Neuron (in vitro differentiated cells): ENCODE results near the gene PTPN13.

Source experiments
- H2AFZ ChIP-seq: one replicate; pipeline ENCODE4 v1.6.1; 2013; ENCODE audit warnings: low read depth, mild to moderate bottlenecking, inconsistent platforms, low read length, moderate library complexity
- H3K27me3 ChIP-seq: one replicate; pipeline ENCODE4 v1.6.1; 2013; ENCODE audit warnings: low read length; ENCODE audit not compliant: insufficient read depth
- H3K36me3 ChIP-seq: one replicate; pipeline ENCODE4 v1.6.1; 2013; ENCODE audit warnings: low read length; ENCODE audit not compliant: insufficient read depth
- H3K4me1 ChIP-seq: one replicate; pipeline ENCODE4 v1.6.1; 2013; ENCODE audit warnings: low read length; ENCODE audit not compliant: insufficient read depth
- H3K4me3 ChIP-seq: 2 replicates; pipeline ENCODE4 v1.5.1; 2013; ENCODE audit warnings: mild to moderate bottlenecking, low read length, moderate library complexity
- H3K9me3 ChIP-seq: one replicate; pipeline ENCODE4 v1.6.1; 2013; ENCODE audit warnings: low read length

PTPN13 gene

DNA sequence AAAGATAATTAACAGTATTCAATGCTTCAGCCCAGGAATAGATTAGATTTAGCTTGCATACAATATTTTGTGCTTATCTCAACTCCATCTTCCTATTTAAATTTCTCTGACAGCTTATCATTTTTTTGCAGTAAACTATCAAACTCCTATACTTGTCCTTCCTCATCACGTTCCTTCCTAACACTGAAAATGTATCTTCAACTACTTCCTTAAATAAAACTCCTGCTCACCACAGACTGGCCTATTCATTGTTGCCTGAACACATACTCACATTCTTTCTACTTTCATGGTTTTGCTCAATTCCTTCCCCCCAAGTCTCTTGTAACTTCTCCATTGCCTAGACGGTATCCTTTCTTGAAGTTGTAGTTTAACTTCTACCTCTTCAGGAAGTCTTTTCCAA, 28.5 kb upstream of the PTPN13 start:
- no peaks in the 10 kb centered on the region for H3K27me3 ChIP-seq
- no peak overlapping the region for H2AFZ ChIP-seq
- no peaks in the 10 kb centered on the region for H3K4me1 ChIP-seq
- H3K4me3 ChIP-seq = no peak overlapping the region
- H3K9me3 ChIP-seq = no peaks in the 10 kb centered on the region
- H3K36me3 ChIP-seq = no peaks in the 10 kb centered on the region

DNA sequence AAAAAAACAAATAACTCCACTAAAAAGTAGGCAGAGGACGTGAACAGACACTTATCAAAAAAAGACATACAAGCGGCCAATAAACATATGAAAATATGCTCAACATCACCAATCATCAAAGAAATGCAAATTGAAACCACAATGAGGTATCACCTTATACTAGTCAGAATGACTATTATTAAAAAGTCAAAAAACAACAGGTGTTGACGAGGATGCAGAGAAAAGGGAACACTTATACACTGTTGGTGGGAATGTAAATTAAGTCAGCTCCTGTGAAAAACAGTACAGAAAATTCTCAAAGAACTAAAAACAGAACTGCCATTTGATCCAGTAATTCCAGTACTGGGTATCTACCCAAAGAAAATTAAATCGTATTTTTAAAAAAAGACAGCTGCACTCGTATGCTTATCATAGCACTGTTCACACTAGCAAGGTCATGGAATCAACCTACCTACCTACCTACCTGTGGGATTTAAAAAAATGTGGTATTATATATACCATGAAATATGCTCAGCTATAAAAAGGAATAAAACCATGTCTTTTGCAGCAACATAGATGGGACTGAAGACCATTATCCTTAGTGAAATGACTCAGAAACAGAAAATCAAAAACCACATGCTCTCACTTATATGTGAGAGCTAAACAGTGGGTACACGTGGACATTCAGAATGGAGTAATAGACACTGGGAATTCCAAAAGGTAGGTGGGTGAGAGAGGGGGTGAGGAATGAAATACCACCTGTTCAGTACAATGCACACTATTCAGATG, 24.8 kb upstream of the PTPN13 start:
- Histone ChIP-seq H3K36me3 (no peaks in the 10 kb centered on the region), H3K4me3 (no peak overlapping the region), H2AFZ (no peak overlapping the region), H3K27me3 (no peaks in the 10 kb centered on the region), H3K4me1 (no peaks in the 10 kb centered on the region), H3K9me3 (no peaks in the 10 kb centered on the region)

DNA sequence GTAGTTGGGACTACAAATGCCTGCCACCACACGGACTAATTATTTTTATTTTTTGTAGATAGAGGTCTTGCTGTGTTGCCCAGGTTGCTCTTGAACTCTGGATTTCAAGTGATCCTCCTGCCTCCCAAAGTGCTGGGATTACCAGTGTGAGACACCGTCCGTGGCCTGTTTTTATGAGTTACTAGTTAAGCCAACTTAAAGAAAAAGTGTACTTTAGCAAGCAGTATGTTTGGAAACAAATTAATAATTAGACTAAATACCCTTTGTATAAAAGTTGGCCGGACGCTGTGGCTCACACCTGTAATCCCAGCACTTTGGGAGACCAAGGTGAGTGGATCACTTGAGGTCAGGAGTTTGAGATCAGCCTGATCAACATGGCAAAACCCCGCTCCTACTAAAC, 14.2 kb upstream of the PTPN13 start:
- Histone ChIP-seq H3K4me3 (no peak overlapping the region), H3K9me3 (no peaks in the 10 kb centered on the region), H3K36me3 (peaks cover 3% of the 10 kb centered on the region), H3K4me1 (no peaks in the 10 kb centered on the region), H3K27me3 (no peaks in the 10 kb centered on the region), H2AFZ (no peak overlapping the region)

DNA sequence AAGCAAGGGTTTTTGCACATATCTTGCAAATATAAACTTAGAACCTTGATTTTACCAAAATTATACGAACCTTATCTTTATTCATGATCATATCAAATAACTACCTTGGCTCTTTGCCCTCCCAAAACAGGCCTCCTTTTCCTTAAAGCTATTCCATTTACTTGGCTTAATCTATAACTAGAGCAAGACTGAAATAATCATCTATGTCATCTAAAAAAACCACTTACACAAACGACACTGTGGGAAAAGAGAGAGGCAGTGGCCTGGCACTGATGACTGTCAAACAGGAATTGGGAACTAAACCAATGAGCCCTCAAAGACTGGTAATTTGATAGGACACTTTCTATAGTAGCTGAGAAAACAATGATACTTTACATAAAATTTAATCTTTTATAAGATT, 11.7 kb upstream of the PTPN13 start:
- Histone ChIP-seq H3K4me3 (no peak overlapping the region), H2AFZ (no peak overlapping the region), H3K27me3 (no peaks in the 10 kb centered on the region), H3K4me1 (no peaks in the 10 kb centered on the region), H3K9me3 (no peaks in the 10 kb centered on the region), H3K36me3 (no peaks in the 10 kb centered on the region)

DNA sequence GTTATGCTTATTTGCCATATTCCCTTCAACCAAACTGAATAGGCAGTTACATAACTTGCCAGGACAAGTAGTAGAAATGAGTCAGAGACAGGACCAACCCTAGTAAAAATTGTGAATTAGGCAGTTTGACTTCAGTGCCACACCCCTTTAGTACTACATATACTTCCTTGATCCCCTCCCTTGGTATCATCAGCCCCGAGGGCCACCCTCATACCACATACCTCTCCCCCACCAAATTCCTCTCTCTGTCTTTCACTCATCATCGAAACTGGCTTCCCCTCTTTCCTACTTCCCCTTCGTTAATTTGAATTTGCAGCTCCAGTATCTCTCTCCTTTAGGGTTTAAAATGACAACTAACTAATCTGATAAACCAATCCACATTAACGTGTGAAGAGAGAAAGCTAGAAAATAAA, 7.9 kb upstream of the PTPN13 start:
- no peak overlapping the region for H2AFZ ChIP-seq
- no peaks in the 10 kb centered on the region for H3K27me3 ChIP-seq
- H3K36me3 ChIP-seq = no peaks in the 10 kb centered on the region
- no peak overlapping the region for H3K4me3 ChIP-seq
- no peaks in the 10 kb centered on the region for H3K4me1 ChIP-seq
- H3K9me3 ChIP-seq = no peaks in the 10 kb centered on the region

DNA sequence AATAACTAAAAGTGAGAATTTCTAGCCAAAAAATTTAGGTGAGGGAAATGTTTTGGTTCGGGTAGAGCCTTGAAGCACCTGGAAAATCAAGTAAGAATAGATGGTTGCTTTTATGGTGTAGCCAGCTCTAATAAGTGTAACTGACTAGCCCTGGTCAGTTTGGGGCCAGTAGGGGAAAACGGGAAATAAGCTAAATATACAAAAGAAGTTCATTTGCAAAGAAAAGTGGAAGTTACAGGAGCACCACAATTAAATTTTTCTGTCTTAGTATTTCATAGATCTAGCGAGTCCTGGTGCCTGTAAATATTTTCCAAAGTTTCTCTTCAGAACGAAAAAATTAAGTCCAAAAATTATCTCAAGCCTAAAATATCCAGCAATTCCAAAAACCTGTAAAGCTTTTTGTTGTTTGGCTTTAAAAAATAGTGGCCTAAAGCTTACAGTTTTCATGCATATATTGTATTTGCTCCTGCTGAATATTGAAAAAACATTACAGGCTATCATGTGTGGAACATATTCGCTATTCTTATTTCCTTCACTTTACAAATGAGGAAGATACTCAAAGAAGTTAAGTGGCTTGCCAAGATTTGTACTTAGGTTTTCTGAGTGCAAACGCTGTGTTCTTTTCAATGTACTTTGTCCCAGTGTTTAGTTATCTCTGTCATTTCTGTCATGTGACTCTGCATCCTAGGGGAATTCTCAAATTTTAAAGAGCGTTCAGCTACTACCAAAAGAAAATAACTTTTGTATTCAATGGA, 7.3 kb upstream of the PTPN13 start:
- H3K9me3 ChIP-seq = no peaks in the 10 kb centered on the region
- no peak overlapping the region for H3K4me3 ChIP-seq
- H3K27me3 ChIP-seq = no peaks in the 10 kb centered on the region

DNA sequence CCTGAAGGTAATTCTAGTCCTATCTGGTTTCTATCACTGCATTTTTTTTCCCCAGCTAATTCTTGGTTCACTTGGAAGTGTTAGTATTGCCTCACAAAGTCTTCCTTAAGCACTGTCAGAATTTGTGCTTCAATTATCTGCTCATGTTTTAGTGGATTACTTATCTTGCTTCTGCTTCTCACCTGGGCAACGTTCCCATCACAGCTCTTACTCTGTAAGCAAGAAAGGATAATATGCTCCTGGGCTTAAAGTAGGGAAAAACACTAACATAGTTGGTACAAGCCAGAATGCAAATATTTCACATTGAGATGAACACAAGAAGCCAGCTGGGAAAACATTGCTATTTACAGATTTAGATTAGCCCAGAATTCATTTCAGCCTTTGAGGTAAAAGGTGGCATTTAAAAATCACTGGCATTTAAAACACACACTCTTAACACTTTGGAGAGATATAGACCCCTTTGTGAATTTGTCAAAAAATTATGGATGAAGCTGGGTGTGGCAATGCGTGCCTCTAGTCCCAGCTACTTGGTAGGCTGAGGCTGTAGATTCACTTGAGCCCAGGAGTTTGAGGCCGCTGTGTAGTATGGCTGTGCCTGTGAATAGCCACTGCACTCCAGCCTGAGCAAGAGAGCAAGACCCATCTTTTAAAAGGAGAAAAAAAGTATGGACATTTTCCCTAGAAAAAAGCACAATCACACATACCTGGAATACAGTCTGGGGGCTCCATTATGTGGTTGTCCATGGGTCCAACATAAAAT, 6.6 kb upstream of the PTPN13 start:
- H3K4me3 ChIP-seq = no peak overlapping the region
- no peaks in the 10 kb centered on the region for H3K27me3 ChIP-seq
- no peaks in the 10 kb centered on the region for H3K4me1 ChIP-seq
- H3K36me3 ChIP-seq = no peaks in the 10 kb centered on the region
- no peaks in the 10 kb centered on the region for H3K9me3 ChIP-seq
- no peak overlapping the region for H2AFZ ChIP-seq

More for the DNA sequence above, 7.3 kb upstream of the PTPN13 start:
- H3K4me1 ChIP-seq = no peaks in the 10 kb centered on the region
- H2AFZ ChIP-seq = no peak overlapping the region
- no peaks in the 10 kb centered on the region for H3K36me3 ChIP-seq

DNA sequence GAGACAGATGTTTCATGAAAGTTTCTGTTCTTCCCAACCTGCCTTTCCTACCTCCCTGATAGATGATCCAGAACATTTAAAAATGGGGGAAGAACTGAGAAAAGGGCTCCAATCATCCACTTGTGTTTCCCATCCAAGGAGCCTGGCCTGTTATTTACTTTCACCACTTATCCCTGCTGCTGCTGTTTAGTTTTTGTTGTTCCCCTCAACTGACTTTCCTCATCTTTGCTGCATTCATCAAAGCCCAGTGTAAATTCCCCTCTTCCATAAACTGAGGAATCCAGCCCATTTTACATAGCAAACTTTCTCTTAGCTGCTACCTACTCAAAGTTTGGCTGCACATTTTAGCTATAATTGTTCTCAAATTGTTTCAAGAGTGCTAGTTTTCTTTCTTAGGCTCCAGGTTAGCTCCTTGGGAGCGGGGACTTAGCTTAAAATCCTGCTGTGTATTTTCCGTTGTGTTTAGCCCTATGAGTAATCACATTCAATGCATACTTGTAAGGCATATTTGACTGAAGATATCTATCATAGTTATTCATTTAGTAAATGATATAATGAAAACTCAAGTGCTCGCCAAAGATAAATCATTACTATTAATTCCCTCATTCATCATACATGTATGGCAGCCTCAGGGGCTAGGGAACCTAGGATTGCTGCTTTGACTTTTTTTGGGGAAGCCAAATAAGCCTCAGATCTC, 1.4 kb upstream of the PTPN13 start:
- peaks cover 11% of the 10 kb centered on the region for H3K4me1 ChIP-seq
- H3K4me3 ChIP-seq = peak overlapping the region; percentile 83
- H3K9me3 ChIP-seq = no peaks in the 10 kb centered on the region
- peak overlapping the region; percentile 29 for H2AFZ ChIP-seq
- no peaks in the 10 kb centered on the region for H3K36me3 ChIP-seq
- no peaks in the 10 kb centered on the region for H3K27me3 ChIP-seq

DNA sequence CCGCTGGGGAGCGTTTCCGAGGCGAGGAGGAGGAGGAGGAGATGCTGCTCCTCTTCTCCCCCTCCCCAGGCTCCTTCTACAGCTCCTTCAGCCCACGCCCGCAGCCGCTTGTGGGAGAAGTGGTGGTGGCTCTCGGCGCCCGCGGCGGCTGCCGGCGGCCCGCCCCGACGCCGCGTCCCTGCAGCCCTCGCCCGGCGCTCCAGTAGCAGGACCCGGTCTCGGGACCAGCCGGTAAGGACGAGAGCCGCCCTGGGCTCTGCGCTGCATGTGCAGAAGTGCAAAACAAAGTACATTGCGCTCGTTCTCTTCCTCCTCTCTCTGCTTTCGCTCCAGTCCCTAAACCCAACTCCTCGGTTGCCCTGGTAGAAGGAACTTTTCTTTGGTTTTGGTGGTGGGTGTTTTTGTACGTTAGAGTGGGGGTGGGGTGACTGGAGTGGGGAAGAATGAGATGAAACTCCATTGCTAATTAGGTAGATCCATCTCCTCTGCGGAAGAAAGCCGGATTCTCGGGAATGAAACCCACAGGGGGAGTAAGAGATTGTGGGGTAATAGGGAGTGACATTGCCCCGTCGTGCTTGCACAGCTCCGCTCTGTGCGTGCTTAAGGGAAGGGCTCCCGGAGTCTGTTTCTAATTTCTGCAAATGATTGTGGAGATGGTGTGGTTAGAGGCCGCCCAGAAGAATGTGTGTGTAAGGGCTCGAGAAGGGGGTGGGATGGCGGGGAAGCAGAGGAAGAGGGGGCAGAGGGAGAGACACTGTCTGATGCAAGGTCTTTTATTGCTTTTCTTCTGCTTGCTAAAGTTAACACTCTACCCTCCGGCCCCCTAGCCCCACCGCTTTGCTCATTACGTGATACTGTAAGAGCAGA, 677 bp downstream of the PTPN13 start:
- Histone ChIP-seq H2AFZ (peak overlapping the region; percentile 49), H3K36me3 (no peaks in the 10 kb centered on the region), H3K27me3 (no peaks in the 10 kb centered on the region), H3K9me3 (no peaks in the 10 kb centered on the region), H3K4me3 (peak overlapping the region; percentile 83), H3K4me1 (peaks cover 21% of the 10 kb centered on the region)

DNA sequence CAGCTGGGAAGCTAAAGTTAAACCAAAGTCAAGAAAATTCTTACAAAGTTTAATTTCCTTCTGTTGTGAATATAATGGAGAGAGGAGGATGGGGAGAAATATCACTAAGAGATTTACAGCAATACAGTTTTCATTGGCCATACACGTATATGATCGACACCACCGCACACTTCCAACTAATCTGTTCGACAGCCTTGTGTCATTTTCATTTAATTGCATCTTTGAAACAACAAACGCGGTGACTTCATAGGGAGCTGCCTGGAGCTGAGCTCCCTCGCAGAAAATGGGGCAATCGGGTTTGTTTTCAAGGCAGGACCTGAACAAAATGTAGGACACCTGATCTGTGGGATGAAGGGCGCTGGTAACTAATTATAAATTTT, 1.3 kb downstream of the PTPN13 start:
- Histone ChIP-seq H3K4me3 (peak overlapping the region; percentile 83), H3K4me1 (peaks cover 26% of the 10 kb centered on the region), H2AFZ (peak overlapping the region; percentile 49)

DNA sequence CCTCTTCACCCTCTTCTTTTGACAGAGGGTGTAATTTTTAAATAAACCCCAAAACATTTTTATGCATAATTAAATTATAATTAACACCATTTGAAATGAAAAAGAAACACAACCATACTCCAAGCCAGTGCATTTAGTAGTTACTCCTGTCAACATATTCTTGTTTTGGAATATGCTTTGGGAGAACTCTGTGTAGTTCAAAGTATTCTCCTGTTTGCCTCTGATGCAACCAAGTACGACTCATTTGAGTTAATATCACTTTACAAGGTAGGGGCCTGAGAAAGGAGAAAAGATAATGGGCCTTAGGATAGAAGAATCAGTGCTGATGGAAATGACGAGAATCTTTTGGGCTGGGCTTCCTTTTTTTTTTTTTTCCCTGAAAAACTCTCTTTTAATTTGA, 2.7 kb downstream of the PTPN13 start:
- Histone ChIP-seq H3K27me3 (no peaks in the 10 kb centered on the region), H3K9me3 (no peaks in the 10 kb centered on the region), H2AFZ (no peak overlapping the region), H3K4me3 (peak overlapping the region; percentile 83), H3K36me3 (no peaks in the 10 kb centered on the region), H3K4me1 (peaks cover 28% of the 10 kb centered on the region)

More for the DNA sequence above, 1.3 kb downstream of the PTPN13 start:
- no peaks in the 10 kb centered on the region for H3K27me3 ChIP-seq
- no peaks in the 10 kb centered on the region for H3K36me3 ChIP-seq
- H3K9me3 ChIP-seq = no peaks in the 10 kb centered on the region

DNA sequence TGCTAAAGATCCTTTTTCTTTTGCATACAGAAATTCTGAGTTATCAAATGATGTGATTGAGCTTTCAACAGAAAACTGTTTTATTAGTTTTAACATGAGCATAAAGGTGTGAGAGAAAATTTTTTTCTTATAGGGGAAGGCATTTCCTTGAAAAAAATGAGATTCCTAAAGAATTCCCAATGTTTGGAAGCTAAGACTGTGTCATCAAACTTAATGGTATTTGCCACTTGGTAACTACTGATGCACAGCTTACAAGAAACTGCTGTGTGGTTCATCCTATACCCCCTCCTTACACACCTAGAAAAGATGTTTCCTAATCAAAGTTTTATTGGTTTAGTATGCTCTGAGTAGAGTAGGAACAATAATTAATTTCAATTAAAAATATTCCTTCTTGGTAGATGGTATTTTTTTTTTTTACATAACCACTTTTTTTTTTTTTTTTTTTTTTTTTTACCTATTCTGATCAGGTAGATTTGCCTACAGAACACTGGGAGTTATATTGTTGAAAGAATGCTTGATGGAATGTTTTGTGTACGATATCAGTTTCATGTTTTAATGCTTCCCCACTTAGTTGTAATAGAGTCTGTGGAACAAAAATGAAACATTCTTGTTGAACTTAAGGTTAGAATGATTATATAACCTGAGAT, 6.0 kb downstream of the PTPN13 start:
- H3K36me3 ChIP-seq = no peaks in the 10 kb centered on the region
- H2AFZ ChIP-seq = no peak overlapping the region
- peaks cover 33% of the 10 kb centered on the region for H3K4me1 ChIP-seq
- no peaks in the 10 kb centered on the region for H3K27me3 ChIP-seq
- H3K4me3 ChIP-seq = no peak overlapping the region
- no peaks in the 10 kb centered on the region for H3K9me3 ChIP-seq
